GM08714 (cell line): Measurements from ENCODE around the gene RELCH.

ENCODE experiments used
- H3K4me3 ChIP-seq: fragments of 200-500 bp; sonication (Bioruptor generic); 2 replicates; pipeline ENCODE4 v1.5.1; 2014; ENCODE audit warnings: mild to moderate bottlenecking, low read length, inconsistent platforms
- ZNF274 ChIP-seq: IDR thresholded peaks from 2 replicates; pipeline ENCODE4 v1.6.1; 2012; ENCODE audit warnings: mild to moderate bottlenecking, low read depth, low read length

The RELCH gene

GRCh38 chr18:62209046-62209445 lies 22.0 kb downstream of the RELCH start:
- no peak for TF ChIP-seq ZNF274
- no peak overlapping the region for H3K4me3 ChIP-seq

- no peak overlapping the region for H3K4me3 ChIP-seq
- no peak for TF ChIP-seq ZNF274
Observed at GRCh38 chr18:62210138-62210537, 23.1 kb downstream of the RELCH start.

- no peak for TF ChIP-seq ZNF274
- no peak overlapping the region for H3K4me3 ChIP-seq
Observed at GRCh38 chr18:62211325-62211828, 24.3 kb downstream of the RELCH start.

- TF ChIP-seq ZNF274 = no peak
Observed at GRCh38 chr18:62214790-62215189, 27.7 kb downstream of the RELCH start.

GRCh38 chr18:62224229-62224628 lies 37.2 kb downstream of the RELCH start:
- TF ChIP-seq ZNF274 = no peak
- H3K4me3 ChIP-seq = no peak overlapping the region

More at GRCh38 chr18:62214790-62215189, 27.7 kb downstream of the RELCH start:
- no peak overlapping the region for H3K4me3 ChIP-seq

GRCh38 chr18:62226047-62226446 lies 39.0 kb downstream of the RELCH start:
- TF ChIP-seq ZNF274 = no peak
- no peak overlapping the region for H3K4me3 ChIP-seq

- TF ChIP-seq ZNF274 = no peak
- H3K4me3 ChIP-seq = no peak overlapping the region
Observed at GRCh38 chr18:62236252-62236651, 49.2 kb downstream of the RELCH start.

- no peak overlapping the region for H3K4me3 ChIP-seq
- no peak for TF ChIP-seq ZNF274
Observed at GRCh38 chr18:62239475-62239874, 52.4 kb downstream of the RELCH start.

- H3K4me3 ChIP-seq = no peak overlapping the region
- TF ChIP-seq ZNF274 = no peak
Observed at GRCh38 chr18:62242955-62243354, 55.9 kb downstream of the RELCH start.

GRCh38 chr18:62245177-62245576 lies 58.1 kb downstream of the RELCH start:
- no peak overlapping the region for H3K4me3 ChIP-seq
- no peak for TF ChIP-seq ZNF274

- TF ChIP-seq ZNF274 = no peak
- H3K4me3 ChIP-seq = no peak overlapping the region
Observed at GRCh38 chr18:62245699-62246098, 58.6 kb downstream of the RELCH start.

- no peak overlapping the region for H3K4me3 ChIP-seq
- no peak for TF ChIP-seq ZNF274
Observed at GRCh38 chr18:62248313-62248712, 61.3 kb downstream of the RELCH start.

GRCh38 chr18:62249478-62250097 lies 62.5 kb downstream of the RELCH start:
- no peak for TF ChIP-seq ZNF274
- H3K4me3 ChIP-seq = no peak overlapping the region

- H3K4me3 ChIP-seq = no peak overlapping the region
- TF ChIP-seq ZNF274 = no peak
Observed at GRCh38 chr18:62250475-62250874, 63.4 kb downstream of the RELCH start.

- no peak for TF ChIP-seq ZNF274
- no peak overlapping the region for H3K4me3 ChIP-seq
Observed at GRCh38 chr18:62258093-62258492, 71.0 kb downstream of the RELCH start.

- no peak for TF ChIP-seq ZNF274
- H3K4me3 ChIP-seq = no peak overlapping the region
Observed at GRCh38 chr18:62258616-62259015, 71.6 kb downstream of the RELCH start.

- H3K4me3 ChIP-seq = no peak overlapping the region
- no peak for TF ChIP-seq ZNF274
Observed at GRCh38 chr18:62262061-62262460, 75.0 kb downstream of the RELCH start.
